GM21360 (cell line): ENCODE results near the gene NXPE3.

Source experiments
- ATAC-seq: cut with Tn5 transposase; IDR thresholded peaks from one replicate; pipeline ENCODE4 v1.9.1; 2021; ENCODE audit warnings: mild to moderate bottlenecking, moderate library complexity; ENCODE audit not compliant: unreplicated experiment

Gene NXPE3

GRCh38 chr3:101873619-101874018 is 94.6 kb downstream of the NXPE3 start:
- no peak for ATAC-seq

DNA sequence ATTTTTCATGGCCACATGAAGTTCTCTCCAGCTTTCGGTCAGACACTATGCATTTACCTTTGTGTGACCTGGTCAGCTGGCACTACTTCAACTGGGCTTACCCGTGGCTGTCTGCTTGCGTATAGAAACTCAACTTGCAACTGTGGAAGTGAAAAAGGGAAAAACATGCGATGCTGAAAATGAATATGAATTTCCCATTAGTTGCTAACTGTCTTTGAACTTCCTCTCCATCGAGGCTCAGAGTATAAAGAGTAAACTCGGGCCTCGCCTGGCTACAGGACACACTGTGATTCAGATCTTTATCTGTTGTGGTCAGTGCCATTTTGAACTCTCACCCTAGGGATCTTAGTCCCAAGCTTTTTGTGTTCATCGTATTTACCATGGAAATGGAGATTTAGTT is 97.1 kb downstream of the NXPE3 start:
- ATAC-seq: no peak
